22Rv1 (cell line): ENCODE results near the gene LOXL3.

ENCODE experiments used
- CTCF ChIP-seq: fragments of 450-650 bp; IDR thresholded peaks from 2 replicates; pipeline ENCODE4 v1.5.1; 2017; ENCODE audit warnings: mild to moderate bottlenecking
- ZFX ChIP-seq: fragments of 450-650 bp; IDR thresholded peaks from 2 replicates; pipeline ENCODE4 v1.6.1; 2017; ENCODE audit warnings: antibody characterized with exemption, borderline replicate concordance

- TF ChIP-seq CTCF, result no peak
- TF ChIP-seq ZFX, result no peak
Observed at GRCh38 chr2:74491648-74492544, 61.8 kb downstream of the LOXL3 start.
